HFFc6 (cell line): ENCODE measurements around the gene BTBD7. TPM values are rescaled to one million over a fixed set of nuclear protein-coding genes. Genes with fewer than 3 reads are reported as not detected.

Experiments
- DNase-seq: peaks from one replicate; pipeline ENCODE4 v3.0.0-alpha.2; 2018
- H3K27ac Mint-ChIP-seq: 2 replicates; pipeline ENCODE4 v1.8.0; 2020; ENCODE audit warnings: mild to moderate bottlenecking, mixed read lengths
- H3K27me3 Mint-ChIP-seq: 2 replicates; pipeline ENCODE4 v1.8.0; 2021; ENCODE audit warnings: mild to moderate bottlenecking, moderate library complexity, mixed read lengths; ENCODE audit not compliant: insufficient read depth
- H3K36me3 Mint-ChIP-seq: 2 replicates; pipeline ENCODE4 v1.8.0; 2021; ENCODE audit warnings: low read depth, mixed read lengths
- H3K4me1 Mint-ChIP-seq: 2 replicates; pipeline ENCODE4 v1.8.0; 2020; ENCODE audit warnings: low read depth, mixed read lengths
- H3K4me3 Mint-ChIP-seq: 2 replicates; pipeline ENCODE4 v1.8.0; 2020; ENCODE audit warnings: mild to moderate bottlenecking, moderate library complexity, mixed read lengths
- H3K9me3 Mint-ChIP-seq: 2 replicates; pipeline ENCODE4 v1.8.0; 2020; ENCODE audit warnings: mild to moderate bottlenecking, mixed read lengths
- CTCF ChIP-seq: fragments of 200-600 bp; sonication (generic); IDR thresholded peaks from 2 replicates; pipeline ENCODE4 v1.5.0; 2021; ENCODE audit warnings: antibody characterized with exemption, mild to moderate bottlenecking
- total RNA-seq, 6 experiments: library from RNA; stranded (reverse); fragmentation: NEBNext Ultra II Directional; extraction: Animal tissue kit (Norgen Biotek cat#: 25700); gene quantifications; 2 replicates in 1 of 6; 3 replicates in 5 of 6; pipeline ENCODE4 v1.2.3, GENCODE V29; 2021

The BTBD7 gene
- total RNA-seq, 6 experiments from 2014 or later = 36.8 to 45.6 (median 40.0) TPM

- no peak for DNase-seq
Measured at GRCh38 chr14:93328546-93328945, 4.3 kb downstream of the BTBD7 start.

GRCh38 chr14:93326196-93326595 is 6.6 kb downstream of the BTBD7 start:
- TF ChIP-seq CTCF = no peak
- no peaks in the 10 kb centered on the region for H3K9me3 Mint-ChIP-seq
- H3K27ac Mint-ChIP-seq = no peak overlapping the region
- no peak overlapping the region for H3K4me3 Mint-ChIP-seq
- DNase-seq = no peak
- no peaks in the 10 kb centered on the region for H3K27me3 Mint-ChIP-seq
- H3K36me3 Mint-ChIP-seq = peaks cover 16% of the 10 kb centered on the region
- peaks cover 28% of the 10 kb centered on the region for H3K4me1 Mint-ChIP-seq

More at GRCh38 chr14:93328546-93328945, 4.3 kb downstream of the BTBD7 start:
- H3K36me3 Mint-ChIP-seq = peaks cover 8% of the 10 kb centered on the region; the same call in 1 of the 2 replicates
- no peaks in the 10 kb centered on the region for H3K27me3 Mint-ChIP-seq
- peaks cover 33% of the 10 kb centered on the region for H3K4me1 Mint-ChIP-seq
- H3K9me3 Mint-ChIP-seq = no peaks in the 10 kb centered on the region
- no peak overlapping the region for H3K4me3 Mint-ChIP-seq
- no peak for TF ChIP-seq CTCF
- no peak overlapping the region for H3K27ac Mint-ChIP-seq

- H3K27me3 Mint-ChIP-seq = no peaks in the 10 kb centered on the region; the same call in 1 of the 2 replicates
- no peak overlapping the region for H3K4me3 Mint-ChIP-seq
- H3K9me3 Mint-ChIP-seq = no peaks in the 10 kb centered on the region
- peaks cover 16% of the 10 kb centered on the region for H3K36me3 Mint-ChIP-seq
- no peak for TF ChIP-seq CTCF
- H3K27ac Mint-ChIP-seq = peak overlapping the region; percentile 40; the same call in 1 of the 2 replicates
- no peak for DNase-seq
- peaks cover 31% of the 10 kb centered on the region for H3K4me1 Mint-ChIP-seq
Measured at GRCh38 chr14:93323600-93324174, 9.1 kb downstream of the BTBD7 start.

GRCh38 chr14:93322929-93323599 is 9.8 kb downstream of the BTBD7 start:
- DNase-seq = no peak
- Mint-ChIP-seq H3K36me3 (peaks cover 16% of the 10 kb centered on the region), H3K4me3 (no peak overlapping the region), H3K27ac (peak overlapping the region; percentile 40; the same call in 1 of the 2 replicates), H3K4me1 (peaks cover 37% of the 10 kb centered on the region), H3K9me3 (no peaks in the 10 kb centered on the region), H3K27me3 (no peaks in the 10 kb centered on the region; the same call in 1 of the 2 replicates)
- TF ChIP-seq CTCF = no peak

GRCh38 chr14:93320489-93320888 is 12.3 kb downstream of the BTBD7 start:
- peaks cover 56% of the 10 kb centered on the region for H3K4me1 Mint-ChIP-seq
- H3K36me3 Mint-ChIP-seq = peaks cover 22% of the 10 kb centered on the region
- no peaks in the 10 kb centered on the region for H3K9me3 Mint-ChIP-seq
- TF ChIP-seq CTCF = no peak
- no peak for DNase-seq
- H3K27ac Mint-ChIP-seq = peak overlapping the region; percentile 92
- H3K27me3 Mint-ChIP-seq = no peaks in the 10 kb centered on the region; the same call in 1 of the 2 replicates
- no peak overlapping the region for H3K4me3 Mint-ChIP-seq
